ENCODE data around the gene FCRL6. TPM values are rescaled to one million over a fixed set of nuclear protein-coding genes. Genes with fewer than 3 reads are reported as not detected.

FCRL6 gene

DNA sequence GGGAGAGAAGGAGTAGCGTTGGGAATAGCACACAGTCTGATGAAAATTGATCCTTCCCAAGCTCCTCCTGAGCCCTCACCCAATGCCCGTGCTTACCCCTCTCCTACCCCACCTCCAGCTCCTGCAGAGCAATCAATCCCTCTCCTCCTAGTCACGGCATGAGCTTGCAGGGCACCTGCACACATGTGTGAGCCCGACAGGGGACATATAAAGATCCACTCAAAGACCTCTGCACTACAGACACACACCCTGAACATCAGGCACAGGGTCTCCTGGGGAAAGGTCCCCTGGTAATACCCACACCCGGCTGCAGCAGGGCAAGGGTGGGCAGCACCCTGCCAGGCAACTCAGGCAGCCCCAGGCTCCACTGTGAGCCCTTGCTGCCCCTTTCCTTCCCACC, 59.9 kb downstream of the FCRL6 start:
- Histone ChIP-seq H2AK5ac (ENCODE audit: low read length, severe bottlenecking) (no peak overlapping the region), H2BK12ac (ENCODE audit: low read length in 2 of 2) (no peak overlapping the region), H3K18ac (ENCODE audit: low read depth in 1 of 2, low read length in 2 of 2) (no peak overlapping the region), H3K9me3 (ENCODE audit: control insufficient read depth, low read length) (no peaks in the 10 kb centered on the region), H3K4me3 (ENCODE audit: insufficient read depth in 1 of 2, low read depth in 1 of 2, low read length in 2 of 2) (no peak overlapping the region), H3K9ac (ENCODE audit: low read length) (no peak overlapping the region), H4K8ac (ENCODE audit: low read length) (no peak overlapping the region), H2BK5ac (ENCODE audit: low read depth, low read length, poor library complexity, severe bottlenecking) (no peak overlapping the region), H3K4ac (ENCODE audit: low read depth in 1 of 2, low read length in 2 of 2) (no peak overlapping the region), H3K4me1 (ENCODE audit: control insufficient read depth, insufficient read depth, low read depth, low read length) (peaks cover 10% of the 10 kb centered on the region), H3K4me2 (ENCODE audit: low read length, poor library complexity, severe bottlenecking) (no peak overlapping the region), H3K79me1 (replicated peaks; ENCODE audit: low read length, poor library complexity, severe bottlenecking) (no peaks in the 10 kb centered on the region), H4K91ac (ENCODE audit: low read length) (no peak overlapping the region), H2AFZ (ENCODE audit: low read depth, low read length) (no peak overlapping the region), H3K36me3 (ENCODE audit: control insufficient read depth in 1 of 2, insufficient read depth in 2 of 2, low read depth in 1 of 2, low read length in 2 of 2) (peaks cover 0 to 10% of the 10 kb centered on the region in 2 experiments), H3K14ac (ENCODE audit: low read length in 2 of 2) (no peak overlapping the region), H2BK15ac (ENCODE audit: low read depth, poor library complexity, severe bottlenecking) (no peak overlapping the region), H3K27ac (ENCODE audit: low read length, poor library complexity, severe bottlenecking) (no peak overlapping the region), H3K27me3 (ENCODE audit: control insufficient read depth in 1 of 2, insufficient read depth in 1 of 2, low read length in 2 of 2) (no peaks in the 10 kb centered on the region), H3K23ac (ENCODE audit: low read length in 2 of 2) (no peak overlapping the region), H2BK120ac (ENCODE audit: low read depth, low read length) (no peak overlapping the region)
- WGBS: 92% methylated on average over 5 of the region's 5 CpGs
- DNase-seq: no peak

DNA sequence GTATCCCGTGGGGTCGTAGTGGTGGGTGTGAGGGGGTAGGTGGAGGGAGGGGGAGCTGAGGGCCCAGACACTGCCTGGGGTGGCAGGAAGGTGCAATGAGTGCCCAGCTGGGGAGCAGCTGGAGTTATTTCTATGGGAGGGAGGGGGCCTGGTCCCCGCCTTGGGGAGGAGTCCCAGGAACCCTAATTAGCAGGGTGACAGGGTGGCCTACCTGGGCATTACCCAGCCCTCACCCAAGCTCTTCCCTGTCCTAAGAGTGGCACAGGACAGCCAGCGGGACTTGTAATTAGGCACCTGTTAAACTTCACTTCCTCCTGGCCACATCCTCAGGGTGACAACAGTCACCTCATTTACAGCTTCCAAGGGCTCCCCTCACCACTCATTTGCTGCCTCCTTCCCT, 60.4 kb downstream of the FCRL6 start, which contains the start of gene VSIG8:
Gene VSIG8, minus strand, starts transcription at position 101 of the 400 bp plus-strand sequence. CDS start 136 bp downstream, outside the sequence.
- no peak within 1 kb of the TSS for H3K18ac ChIP-seq (ENCODE audit: low read depth in 1 of 2, low read length in 2 of 2)
- DNase-seq: no peak
- no peaks in the 10 kb centered on the region for H3K27me3 ChIP-seq (ENCODE audit: control insufficient read depth in 1 of 2, insufficient read depth in 1 of 2, low read length in 2 of 2)
- no peak within 1 kb of the TSS for H2AFZ ChIP-seq (ENCODE audit: low read depth, low read length)
- 85% methylated on average over 3 of the region's 4 CpGs for WGBS
- H4K91ac ChIP-seq (ENCODE audit: low read length): no peak within 1 kb of the TSS
- no peak within 1 kb of the TSS for H3K9ac ChIP-seq (ENCODE audit: low read length)
- H2BK12ac ChIP-seq (ENCODE audit: low read length in 2 of 2): no peak within 1 kb of the TSS
- H2BK15ac ChIP-seq (ENCODE audit: low read depth, poor library complexity, severe bottlenecking): no peak within 1 kb of the TSS
- H2AK5ac ChIP-seq (ENCODE audit: low read length, severe bottlenecking): no peak within 1 kb of the TSS
- no peaks in the 10 kb centered on the region for H3K9me3 ChIP-seq (ENCODE audit: control insufficient read depth, low read length)
- H3K23ac ChIP-seq (ENCODE audit: low read length in 2 of 2): no peak within 1 kb of the TSS
- no peak within 1 kb of the TSS for H2BK5ac ChIP-seq (ENCODE audit: low read depth, low read length, poor library complexity, severe bottlenecking)
- H3K4me1 ChIP-seq (ENCODE audit: control insufficient read depth, insufficient read depth, low read depth, low read length): peaks cover 11% of the 10 kb centered on the region
- H3K27ac ChIP-seq (ENCODE audit: low read length, poor library complexity, severe bottlenecking): no peak within 1 kb of the TSS
- H3K4ac ChIP-seq (ENCODE audit: low read depth in 1 of 2, low read length in 2 of 2): no peak within 1 kb of the TSS
- no peak within 1 kb of the TSS for H3K4me2 ChIP-seq (ENCODE audit: low read length, poor library complexity, severe bottlenecking)
- H3K79me1 ChIP-seq (replicated peaks; ENCODE audit: low read length, poor library complexity, severe bottlenecking): no peaks in the 10 kb centered on the region
- no peak within 1 kb of the TSS for H3K14ac ChIP-seq (ENCODE audit: low read length in 2 of 2)
- H4K8ac ChIP-seq (ENCODE audit: low read length): no peak within 1 kb of the TSS
- H3K36me3 ChIP-seq (ENCODE audit: control insufficient read depth in 1 of 2, insufficient read depth in 2 of 2, low read depth in 1 of 2, low read length in 2 of 2): peaks cover 0 to 10% of the 10 kb centered on the region in 2 experiments
- H3K4me3 ChIP-seq (ENCODE audit: insufficient read depth in 1 of 2, low read depth in 1 of 2, low read length in 2 of 2): no peak within 1 kb of the TSS
- H2BK120ac ChIP-seq (ENCODE audit: low read depth, low read length): no peak within 1 kb of the TSS

DNA sequence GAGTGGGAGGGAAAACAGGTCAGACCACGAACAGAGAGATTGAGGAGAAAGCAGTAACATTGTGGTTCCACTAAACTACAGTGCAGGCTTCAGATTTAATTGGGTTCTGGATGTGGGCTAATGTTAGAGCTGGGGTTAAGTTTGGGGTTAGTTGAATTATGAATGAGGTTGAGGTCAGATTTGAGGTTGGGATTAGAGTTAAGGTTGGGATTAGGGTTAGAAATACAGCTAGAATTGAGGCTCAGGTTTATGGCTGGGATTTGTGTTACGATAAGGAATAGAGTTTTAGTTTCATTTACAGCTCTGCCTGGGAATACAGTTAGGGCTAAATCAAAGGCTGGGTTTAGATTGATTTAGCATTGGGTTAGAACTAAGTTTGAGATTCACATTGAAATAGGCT, 62.1 kb downstream of the FCRL6 start:
- no peak overlapping the region for H3K9ac ChIP-seq (ENCODE audit: low read length)
- no peak overlapping the region for H2BK5ac ChIP-seq (ENCODE audit: low read depth, low read length, poor library complexity, severe bottlenecking)
- 94% methylated on average over 2 of the region's 2 CpGs for WGBS
- H3K27me3 ChIP-seq (ENCODE audit: control insufficient read depth in 1 of 2, insufficient read depth in 1 of 2, low read length in 2 of 2): no peaks in the 10 kb centered on the region
- H3K36me3 ChIP-seq (ENCODE audit: control insufficient read depth in 1 of 2, insufficient read depth in 2 of 2, low read depth in 1 of 2, low read length in 2 of 2): peaks cover 0 to 10% of the 10 kb centered on the region in 2 experiments
- no peak overlapping the region for H3K14ac ChIP-seq (ENCODE audit: low read length in 2 of 2)
- H3K4ac ChIP-seq (ENCODE audit: low read depth in 1 of 2, low read length in 2 of 2): no peak overlapping the region
- no peaks in the 10 kb centered on the region for H3K79me1 ChIP-seq (replicated peaks; ENCODE audit: low read length, poor library complexity, severe bottlenecking)
- no peak overlapping the region for H4K91ac ChIP-seq (ENCODE audit: low read length)
- no peaks in the 10 kb centered on the region for H3K9me3 ChIP-seq (ENCODE audit: control insufficient read depth, low read length)
- H2AFZ ChIP-seq (ENCODE audit: low read depth, low read length): no peak overlapping the region
- no peak overlapping the region for H2BK12ac ChIP-seq (ENCODE audit: low read length in 2 of 2)
- no peak overlapping the region for H2BK120ac ChIP-seq (ENCODE audit: low read depth, low read length)
- H3K4me2 ChIP-seq (ENCODE audit: low read length, poor library complexity, severe bottlenecking): no peak overlapping the region
- DNase-seq: no peak
- H3K4me1 ChIP-seq (ENCODE audit: control insufficient read depth, insufficient read depth, low read depth, low read length): peaks cover 25% of the 10 kb centered on the region
- no peak overlapping the region for H2BK15ac ChIP-seq (ENCODE audit: low read depth, poor library complexity, severe bottlenecking)
- H2AK5ac ChIP-seq (ENCODE audit: low read length, severe bottlenecking): no peak overlapping the region
- no peak overlapping the region for H3K4me3 ChIP-seq (ENCODE audit: insufficient read depth in 1 of 2, low read depth in 1 of 2, low read length in 2 of 2)
- H3K23ac ChIP-seq (ENCODE audit: low read length in 2 of 2): no peak overlapping the region
- H3K18ac ChIP-seq (ENCODE audit: low read depth in 1 of 2, low read length in 2 of 2): no peak overlapping the region
- H4K8ac ChIP-seq (ENCODE audit: low read length): no peak overlapping the region
- no peak overlapping the region for H3K27ac ChIP-seq (ENCODE audit: low read length, poor library complexity, severe bottlenecking)

Small RNA genes lying within 50 kb of the gene (small RNA-seq; reads per million reads assigned to genes)
- gene RF00570 (ENCODE audit: low read depth): not detected
